Subcutaneous adipose tissue (tissue), 4 donors: ENCODE data around the gene PAQR4. TPM values are rescaled to one million over a fixed set of nuclear protein-coding genes. Genes with fewer than 3 reads are reported as not detected.

Experiments
- small RNA-seq: library from RNA; depleted of rRNA; stranded (forward); fragments of <200 nt; gene quantifications from one replicate; pipeline ENCODE3, GENCODE V24; 2016
- total RNA-seq, 4 donors: library from RNA; depleted of rRNA; stranded (reverse); fragments of >200 nt; gene quantifications; one replicate each; pipeline ENCODE4 v1.1.0, GENCODE V29; 2016
- TF ChIP-seq, protein P1 (sequence below): fragments of 450-650 bp; IDR thresholded peaks from one replicate; pipeline ENCODE4 v1.5.1; 2016; ENCODE audit warnings: low read depth, mild to moderate bottlenecking, control low read depth, antibody characterized with exemption, moderate library complexity

PAQR4 gene
- total RNA-seq, 4 donors from 2014 or later: 1.5 to 5.7 (median 3.8) TPM

DNA sequence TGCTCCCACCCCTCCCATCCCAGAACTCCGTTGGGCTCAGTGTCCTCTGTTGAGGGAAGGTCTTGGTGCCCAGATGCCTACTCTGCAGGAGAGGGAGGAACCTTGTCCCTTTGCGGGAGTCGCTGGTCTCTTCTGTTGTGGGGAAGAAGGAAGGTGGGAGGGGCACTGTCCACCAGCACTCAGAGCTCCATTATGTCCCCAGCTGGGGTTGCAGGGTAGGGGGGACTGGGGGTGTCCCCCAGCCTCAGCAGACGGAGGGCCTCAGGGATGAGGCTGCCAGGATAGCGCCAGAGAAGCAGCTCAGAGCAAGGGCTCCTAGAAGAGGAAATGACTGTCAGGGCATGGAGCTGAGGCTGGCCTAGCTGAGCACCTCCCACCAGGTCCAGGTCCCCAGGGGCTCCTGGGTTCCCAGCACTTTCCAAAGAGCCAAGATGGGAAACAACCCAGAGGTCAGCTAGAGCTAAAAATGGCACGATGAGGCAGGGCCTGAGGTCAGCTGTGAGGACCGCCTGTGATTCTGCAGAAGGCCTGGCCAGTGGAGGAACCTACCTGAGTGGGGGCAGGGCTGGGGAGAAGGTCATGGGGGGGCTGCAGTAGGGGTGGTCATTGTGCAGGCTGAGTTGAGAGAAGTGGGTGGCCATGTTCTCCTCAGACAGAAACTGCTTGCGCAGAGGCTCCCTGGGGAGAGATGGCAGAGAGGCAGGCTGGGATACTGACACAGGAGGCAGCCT lies 53.7 kb downstream of the PAQR4 start:
- TF ChIP-seq, protein P1, sequence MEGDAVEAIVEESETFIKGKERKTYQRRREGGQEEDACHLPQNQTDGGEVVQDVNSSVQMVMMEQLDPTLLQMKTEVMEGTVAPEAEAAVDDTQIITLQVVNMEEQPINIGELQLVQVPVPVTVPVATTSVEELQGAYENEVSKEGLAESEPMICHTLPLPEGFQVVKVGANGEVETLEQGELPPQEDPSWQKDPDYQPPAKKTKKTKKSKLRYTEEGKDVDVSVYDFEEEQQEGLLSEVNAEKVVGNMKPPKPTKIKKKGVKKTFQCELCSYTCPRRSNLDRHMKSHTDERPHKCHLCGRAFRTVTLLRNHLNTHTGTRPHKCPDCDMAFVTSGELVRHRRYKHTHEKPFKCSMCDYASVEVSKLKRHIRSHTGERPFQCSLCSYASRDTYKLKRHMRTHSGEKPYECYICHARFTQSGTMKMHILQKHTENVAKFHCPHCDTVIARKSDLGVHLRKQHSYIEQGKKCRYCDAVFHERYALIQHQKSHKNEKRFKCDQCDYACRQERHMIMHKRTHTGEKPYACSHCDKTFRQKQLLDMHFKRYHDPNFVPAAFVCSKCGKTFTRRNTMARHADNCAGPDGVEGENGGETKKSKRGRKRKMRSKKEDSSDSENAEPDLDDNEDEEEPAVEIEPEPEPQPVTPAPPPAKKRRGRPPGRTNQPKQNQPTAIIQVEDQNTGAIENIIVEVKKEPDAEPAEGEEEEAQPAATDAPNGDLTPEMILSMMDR: no peak

Small RNA genes within 50 kb of the gene (small RNA-seq; reads per million reads assigned to genes)
- not detected for gene LINC00514

Other genes starting within 250 kb of the PAQR4 start
- gene PRSS27, start 249.1 kb upstream of the PAQR4 start, total RNA-seq: 1 to 10 TPM in 3 of 4 donors, under 1 TPM in 1; 0.82 to 3.0 (median 1.4) TPM
- 100 to 1,000 TPM; 245 to 552 (median 404) TPM for gene SRRM2, start 216.7 kb upstream of the PAQR4 start, total RNA-seq
- 100 to 1,000 TPM; 264 to 371 (median 280) TPM for gene ELOB, start 192.1 kb upstream of the PAQR4 start, total RNA-seq
- gene PRSS33, start 181.8 kb upstream of the PAQR4 start, total RNA-seq: not detected
- not detected for gene PRSS41, start 170.9 kb upstream of the PAQR4 start, total RNA-seq
- gene PRSS21, start 152.1 kb upstream of the PAQR4 start, total RNA-seq: under 1 TPM in 1 of 4 donors, not detected in 3; 0.68 TPM
- gene ZG16B, start 139.0 kb upstream of the PAQR4 start, total RNA-seq: 1 to 10 TPM in 1 of 4 donors, not detected in 3; 3.1 TPM
- gene PRSS22, start 111.2 kb upstream of the PAQR4 start, total RNA-seq: 1 to 10 TPM in 1 of 4 donors, not detected in 3; 1.5 TPM
- 10 to 100 TPM; 20.5 to 61.4 (median 29.1) TPM for gene FLYWCH2, start 86.1 kb upstream of the PAQR4 start, total RNA-seq
- gene FLYWCH1, start 57.4 kb upstream of the PAQR4 start, total RNA-seq: 10 to 100 TPM; 11.6 to 62.9 (median 18.7) TPM
- not detected for gene KREMEN2, start 5.1 kb upstream of the PAQR4 start, total RNA-seq
- gene PKMYT1, start 11.1 kb downstream of the PAQR4 start, total RNA-seq: 1 to 10 TPM in 3 of 4 donors, not detected in 1; 1.5 to 2.0 (median 1.8) TPM
- gene CLDN9, start 43.6 kb downstream of the PAQR4 start, total RNA-seq: 1 to 10 TPM in 1 of 4 donors, not detected in 3; 1.3 TPM
- gene CLDN6, start 48.8 kb downstream of the PAQR4 start, total RNA-seq: not detected
- gene TNFRSF12A, start 51.0 kb downstream of the PAQR4 start, total RNA-seq: 10 to 100 TPM in 2 of 4 donors, 1 to 10 TPM in 2; 8.1 to 20.7 (median 13.5) TPM
- gene HCFC1R1, start 54.6 kb downstream of the PAQR4 start, total RNA-seq: 10 to 100 TPM; 17.8 to 30.9 (median 27.9) TPM
- 10 to 100 TPM; 10.8 to 17.2 (median 13.8) TPM for gene THOC6, start 54.7 kb downstream of the PAQR4 start, total RNA-seq
- not detected for gene BICDL2, start 67.6 kb downstream of the PAQR4 start, total RNA-seq
- gene MMP25, start 77.2 kb downstream of the PAQR4 start, total RNA-seq: under 1 TPM in 1 of 4 donors, not detected in 3; 0.57 TPM
- 10 to 100 TPM in 3 of 4 donors, 1 to 10 TPM in 1; 8.4 to 21.1 (median 13.1) TPM for gene IL32, start 96.3 kb downstream of the PAQR4 start, total RNA-seq
- gene ZSCAN10, start 129.9 kb downstream of the PAQR4 start, total RNA-seq: not detected
- gene ZNF205, start 143.2 kb downstream of the PAQR4 start, total RNA-seq: 10 to 100 TPM in 1 of 4 donors, 1 to 10 TPM in 3; 3.4 to 15.3 (median 7.6) TPM
- 10 to 100 TPM in 1 of 4 donors, 1 to 10 TPM in 3; 1.1 to 13.4 (median 5.0) TPM for gene ZNF213, start 165.7 kb downstream of the PAQR4 start, total RNA-seq
- not detected for gene OR1F1, start 218.9 kb downstream of the PAQR4 start, total RNA-seq